Naive thymus-derived CD4-positive, alpha-beta T cell (primary cell): ENCODE measurements around the gene APOB. TPM values are rescaled to one million over a fixed set of nuclear protein-coding genes. Genes with fewer than 3 reads are reported as not detected.

Experiments
- ATAC-seq: fragments of 150-1000 bp; cut with Tn5 transposase; 2 replicates; pipeline ENCODE4 v1.10.0; 2021; ENCODE audit warnings: mild to moderate bottlenecking, moderate library complexity
- CTCF ChIA-PET: fragments of 350-600 bp; sonication (Branson Sonifier 250); formaldehyde crosslinking; loops from one replicate; lab custom pipeline; 2021; ENCODE audit warnings: antibody characterized with exemption; lab: Charles Lee
- POLR2A ChIA-PET: fragments of 350-600 bp; sonication (Branson Sonifier 250); formaldehyde crosslinking; loops from one replicate; lab custom pipeline; 2021; ENCODE audit warnings: antibody characterized with exemption, inconsistent platforms; lab: Charles Lee
- DNase-seq, 9 donors: peaks; one replicate each; pipeline versions ENCODE4 v3.0.0 to v3.0.0-alpha.2; 2020 to 2022; ENCODE audit warnings: mixed read lengths in 1 of 9
- H3K27ac ChIP-seq: one replicate; pipeline ENCODE4 v1.7.0; 2013; ENCODE audit warnings: mild to moderate bottlenecking, low read depth, low read length, moderate library complexity
- H3K27me3 ChIP-seq, 2 donors: one replicate each; pipeline ENCODE4 v1.7.0; 2013; ENCODE audit warnings: low read length in 2 of 2, mild to moderate bottlenecking in 2 of 2, moderate library complexity in 2 of 2; ENCODE audit not compliant: control insufficient read depth in 2 of 2, insufficient read depth in 2 of 2
- H3K36me3 ChIP-seq, 3 experiments: 1 replicate in 2 of 3; 2 replicates in 1 of 3; pipeline ENCODE4 v1.7.0; 2013; ENCODE audit warnings: low read length in 3 of 3, mild to moderate bottlenecking in 3 of 3, moderate library complexity in 1 of 3; ENCODE audit not compliant: insufficient read depth in 3 of 3, control insufficient read depth in 2 of 3
- H3K4me1 ChIP-seq, 2 donors: one replicate each; pipeline ENCODE4 v1.7.0; 2013; ENCODE audit warnings: low read length in 2 of 2, mild to moderate bottlenecking in 2 of 2, moderate library complexity in 1 of 2; ENCODE audit not compliant: control insufficient read depth in 2 of 2, insufficient read depth in 2 of 2
- H3K4me3 ChIP-seq: 2 replicates; pipeline ENCODE4 v1.7.0; 2013; ENCODE audit warnings: mild to moderate bottlenecking, low read length
- H3K9me3 ChIP-seq, 3 experiments: 1 replicate in 2 of 3; 2 replicates in 1 of 3; pipeline ENCODE4 v1.7.0; 2013; ENCODE audit warnings: low read length in 3 of 3; ENCODE audit not compliant: control insufficient read depth in 2 of 3
- H3K27ac Mint-ChIP-seq, 9 donors: one replicate each; pipeline ENCODE4 v1.8.0; 2020 to 2022; ENCODE audit warnings: mixed read lengths in 9 of 9, mild to moderate bottlenecking in 8 of 9, moderate library complexity in 5 of 9, inconsistent platforms in 2 of 9
- H3K27me3 Mint-ChIP-seq, 5 donors: one replicate each; pipeline ENCODE4 v1.8.0; 2021 to 2022; ENCODE audit warnings: mixed read lengths in 5 of 5, mild to moderate bottlenecking in 1 of 5
- H3K36me3 Mint-ChIP-seq, 5 donors: one replicate each; pipeline ENCODE4 v1.8.0; 2020 to 2022; ENCODE audit warnings: mixed read lengths in 5 of 5, mild to moderate bottlenecking in 3 of 5, inconsistent platforms in 1 of 5
- H3K4me1 Mint-ChIP-seq, 7 donors: one replicate each; pipeline ENCODE4 v1.8.0; 2020 to 2022; ENCODE audit warnings: mixed read lengths in 7 of 7, mild to moderate bottlenecking in 3 of 7, inconsistent platforms in 1 of 7
- H3K4me3 Mint-ChIP-seq, 10 donors: one replicate each; pipeline ENCODE4 v1.8.0; 2020 to 2022; ENCODE audit warnings: mild to moderate bottlenecking in 10 of 10, mixed read lengths in 10 of 10, moderate library complexity in 6 of 10, inconsistent platforms in 2 of 10
- H3K9me3 Mint-ChIP-seq, 11 donors: one replicate each; pipeline ENCODE4 v1.8.0; 2020 to 2022; ENCODE audit warnings: mixed read lengths in 11 of 11, mild to moderate bottlenecking in 4 of 11, inconsistent platforms in 1 of 11, moderate library complexity in 1 of 11
- intact Hi-C, 2 donors: fragments of 100-400 bp; cut with micrococcal nuclease; formaldehyde crosslinking; loops; one replicate each; pipeline ENCODE4 v1.15.1; 2023
- polyA plus RNA-seq, 2 donors: library from polyadenylated mRNA; unstranded; fragments of 300-500 nt; fragmentation: Illumina TruSeq; gene quantifications; one replicate each; pipeline ENCODE4 v1.2.3, GENCODE V29; 2021
- total RNA-seq, 6 experiments: library from RNA in 5 of 6; stranded (reverse) in 5 of 6; gene quantifications; 1 replicate in 5 of 6; 2 replicates in 1 of 6; pipeline ENCODE4 v1.2.3 and lab custom pipeline; 2021 to 2026

Gene APOB
- total and polyA plus RNA-seq, 7 experiments from 2014 or later, result not detected

DNA sequence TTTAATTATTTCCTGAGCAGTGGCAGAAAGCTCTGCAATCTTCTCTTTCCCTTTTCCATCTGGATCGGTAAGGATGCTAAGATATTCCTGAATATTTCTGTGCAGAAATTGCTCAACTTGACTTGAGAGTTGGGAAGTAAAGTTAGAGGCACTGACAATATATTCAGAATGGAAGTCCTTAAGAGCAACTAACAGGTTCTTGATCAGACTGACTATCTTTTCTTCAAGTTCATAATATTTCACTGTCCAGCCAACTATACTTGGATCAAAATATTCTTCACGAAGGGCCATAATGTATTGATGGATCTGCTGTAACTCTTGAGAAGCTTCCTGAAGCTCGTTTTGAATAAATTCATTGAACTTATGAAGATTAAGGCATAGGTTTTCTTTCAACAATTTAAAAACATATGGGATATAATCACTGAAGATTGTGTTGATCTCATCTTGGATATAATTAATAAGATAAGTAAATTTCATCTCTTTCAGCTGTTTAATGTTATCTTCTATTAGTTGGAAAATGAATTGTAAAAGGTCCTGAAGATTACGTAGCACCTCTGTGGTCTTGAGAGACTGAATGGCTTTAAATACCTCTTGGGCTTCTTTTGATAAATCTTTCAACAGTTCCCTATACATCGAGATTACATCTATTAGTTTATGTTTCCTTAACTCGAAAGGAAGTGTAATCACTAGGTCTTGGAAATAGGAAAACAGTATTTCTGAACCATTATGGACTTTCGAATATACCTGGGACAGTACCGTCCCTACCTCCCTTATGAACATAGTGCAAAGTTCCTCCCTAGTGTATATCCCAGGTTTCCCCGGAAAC, 41.7 kb downstream of the APOB start:
- peaks cover 0 to 1% (median 0%) of the 10 kb centered on the region in 11 donors for H3K9me3 Mint-ChIP-seq
- DNase-seq (no peak), ATAC-seq (no peak)
- H3K9me3 ChIP-seq, result no peaks in the 10 kb centered on the region
- H3K27me3 Mint-ChIP-seq, result peaks cover 0 to 21% (median 5%) of the 10 kb centered on the region in 5 donors
- H3K4me3 ChIP-seq, result no peak overlapping the region
- no peaks in the 10 kb centered on the region for H3K4me1 Mint-ChIP-seq
- intact Hi-C loops, result no loop called here
- ChIA-PET CTCF (no interaction called here), POLR2A (no interaction called here)
- no peak overlapping the region for H3K4me3 Mint-ChIP-seq
- H3K36me3 Mint-ChIP-seq, result no peaks in the 10 kb centered on the region
- H3K27ac ChIP-seq, result no peak overlapping the region
- H3K4me1 ChIP-seq, result no peaks in the 10 kb centered on the region
- no peaks in the 10 kb centered on the region for H3K27me3 ChIP-seq
- H3K36me3 ChIP-seq, result no peaks in the 10 kb centered on the region
- no peak overlapping the region for H3K27ac Mint-ChIP-seq

DNA sequence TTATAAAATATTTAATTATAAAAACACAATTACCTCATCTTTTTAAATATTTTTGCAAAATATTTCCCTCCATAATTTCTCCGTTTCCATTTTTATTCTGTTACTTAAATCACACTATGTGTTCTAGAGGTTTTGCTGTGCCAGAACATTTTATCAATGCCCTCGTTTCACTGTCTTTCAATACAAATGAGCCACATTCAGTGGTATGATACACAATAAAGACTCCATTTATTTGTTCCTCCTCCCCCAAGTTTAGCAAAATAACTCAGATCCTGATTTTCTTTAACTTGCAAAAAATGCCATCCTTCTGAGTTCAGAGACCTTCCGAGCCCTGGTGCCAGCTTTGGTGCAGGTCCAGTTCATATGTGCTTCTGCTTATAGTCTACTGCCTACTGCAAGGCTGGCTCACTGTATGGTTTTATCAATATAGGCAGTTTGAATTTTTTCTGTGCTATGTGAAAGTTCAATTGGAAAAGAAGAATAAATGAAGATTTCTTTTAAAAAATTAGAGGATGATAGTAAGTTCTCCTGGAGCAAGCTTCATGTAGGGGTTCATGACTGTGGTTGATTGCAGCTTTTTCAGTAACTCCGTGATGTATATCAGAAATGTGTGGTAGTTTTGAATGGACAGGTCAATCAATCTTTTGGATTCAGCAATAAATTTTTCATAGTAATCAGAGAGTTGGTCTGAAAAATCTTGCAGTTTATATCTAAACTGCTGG, 42.5 kb downstream of the APOB start:
- POLR2A ChIA-PET, result no interaction called here

DNA sequence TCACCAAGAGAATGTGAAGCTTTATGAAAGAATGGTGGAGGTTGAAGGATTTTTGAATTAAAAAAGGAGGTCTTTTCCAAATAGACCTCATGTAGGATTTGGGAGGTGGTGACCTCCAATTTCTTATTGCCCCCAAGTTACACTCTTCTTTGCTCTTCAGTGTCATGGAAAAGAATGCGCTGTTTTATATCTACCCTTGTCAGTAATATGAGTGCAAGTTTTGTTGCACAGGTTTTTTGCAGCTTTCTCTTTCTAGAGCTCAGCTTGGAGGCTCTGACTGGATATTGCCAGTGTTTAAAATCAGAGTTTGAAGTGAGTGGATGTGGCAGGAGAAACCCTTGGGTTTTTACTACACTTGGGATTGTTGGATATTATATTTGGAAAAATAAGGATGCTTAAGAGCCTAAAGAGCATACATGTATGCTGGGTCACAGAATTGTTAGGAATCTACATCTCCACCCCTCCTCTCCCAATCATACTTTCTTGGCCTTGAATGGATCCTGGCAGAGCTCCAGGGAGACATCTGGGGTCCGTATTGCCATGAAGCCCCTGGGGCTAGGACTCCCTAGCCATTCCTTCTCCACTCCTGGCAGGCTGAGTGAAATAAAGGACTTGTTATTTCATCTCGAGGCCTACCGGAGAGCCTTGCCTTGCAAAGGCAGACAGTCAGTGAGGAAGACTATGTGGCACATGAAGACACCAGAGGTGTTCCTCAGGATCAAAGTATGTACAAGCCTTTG, 43.8 kb downstream of the APOB start:
- H3K4me1 Mint-ChIP-seq, result no peaks in the 10 kb centered on the region
- no peak overlapping the region for H3K4me3 Mint-ChIP-seq
- H3K27ac ChIP-seq, result no peak overlapping the region
- H3K27me3 ChIP-seq, result no peaks in the 10 kb centered on the region
- ChIA-PET CTCF (no interaction called here), POLR2A (no interaction called here)
- no peak for ATAC-seq
- peaks cover 0 to 14% (median 3%) of the 10 kb centered on the region in 5 donors for H3K27me3 Mint-ChIP-seq
- no peak overlapping the region for H3K27ac Mint-ChIP-seq
- peaks cover 0 to 3% (median 0%) of the 10 kb centered on the region in 11 donors for H3K9me3 Mint-ChIP-seq
- no peaks in the 10 kb centered on the region for H3K4me1 ChIP-seq
- no peaks in the 10 kb centered on the region for H3K36me3 Mint-ChIP-seq
- DNase-seq, result no peak
- no peaks in the 10 kb centered on the region for H3K36me3 ChIP-seq
- no peaks in the 10 kb centered on the region for H3K9me3 ChIP-seq
- intact Hi-C loops, result no loop called here
- no peak overlapping the region for H3K4me3 ChIP-seq

More for the DNA sequence above, 42.5 kb downstream of the APOB start:
- no peak overlapping the region for H3K27ac ChIP-seq
- no peaks in the 10 kb centered on the region for H3K4me1 Mint-ChIP-seq
- H3K27me3 Mint-ChIP-seq, result peaks cover 0 to 15% (median 5%) of the 10 kb centered on the region in 5 donors
- ATAC-seq (no peak), DNase-seq (no peak)
- no peaks in the 10 kb centered on the region for H3K9me3 ChIP-seq
- H3K4me1 ChIP-seq, result no peaks in the 10 kb centered on the region
- H3K36me3 Mint-ChIP-seq, result no peaks in the 10 kb centered on the region
- no peaks in the 10 kb centered on the region for H3K36me3 ChIP-seq
- intact Hi-C loops, result no loop called here
- CTCF ChIA-PET, result no interaction called here
- H3K4me3 ChIP-seq, result no peak overlapping the region
- H3K4me3 Mint-ChIP-seq, result no peak overlapping the region
- peaks cover 0 to 1% (median 0%) of the 10 kb centered on the region in 11 donors for H3K9me3 Mint-ChIP-seq
- no peak overlapping the region for H3K27ac Mint-ChIP-seq
- no peaks in the 10 kb centered on the region for H3K27me3 ChIP-seq

DNA sequence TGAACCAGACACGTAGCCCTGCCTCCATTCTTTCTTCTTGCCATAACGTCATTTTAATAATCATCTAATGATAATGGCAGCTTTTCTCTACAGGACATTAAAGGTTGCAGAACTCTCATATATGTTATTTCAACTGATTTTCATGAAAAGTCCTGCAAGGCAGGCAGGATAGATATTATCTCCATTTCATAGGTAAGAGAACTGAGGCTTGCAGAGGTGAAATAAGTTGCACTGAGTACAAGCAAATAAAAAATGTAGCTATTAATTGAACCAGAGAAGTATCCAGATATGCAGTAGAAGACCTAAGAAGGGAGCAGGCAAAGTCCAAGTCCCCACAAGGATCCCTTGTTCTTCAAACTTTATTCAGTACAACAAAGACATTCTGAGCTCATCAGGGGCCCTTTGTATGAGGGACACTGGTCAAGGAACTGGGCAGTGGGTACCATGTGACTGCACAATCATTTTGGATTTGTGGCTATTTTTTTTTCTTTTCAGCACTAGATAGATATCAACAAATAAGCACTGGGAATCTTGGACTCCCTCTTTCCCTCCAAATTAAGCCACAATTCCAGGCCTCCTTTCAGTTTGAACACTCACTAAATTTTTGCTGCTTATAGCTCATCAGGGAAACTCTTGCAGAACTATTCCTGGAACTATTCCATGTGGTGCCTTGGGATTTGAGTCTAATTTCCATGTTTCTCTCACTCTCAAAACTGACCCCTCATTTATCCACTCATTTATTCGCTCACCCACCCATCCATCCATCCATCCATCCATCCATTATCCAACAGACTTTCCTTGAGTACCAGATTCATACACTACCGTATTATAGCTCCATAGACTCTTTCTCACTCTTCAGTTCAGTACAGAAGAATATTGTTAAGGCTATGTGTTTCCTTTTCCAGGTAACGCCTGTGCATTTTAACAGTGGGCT, 44.6 kb downstream of the APOB start:
- Histone ChIP-seq H3K9me3 (no peaks in the 10 kb centered on the region), H3K27me3 (no peaks in the 10 kb centered on the region), H3K27ac (no peak overlapping the region), H3K4me3 (no peak overlapping the region), H3K4me1 (no peaks in the 10 kb centered on the region), H3K36me3 (no peaks in the 10 kb centered on the region)
- CTCF ChIA-PET, result no interaction called here
- DNase-seq (no peak), ATAC-seq (no peak)
- H3K36me3 Mint-ChIP-seq, result no peaks in the 10 kb centered on the region
- intact Hi-C loops, result no loop called here
- H3K27ac Mint-ChIP-seq, result no peak overlapping the region
- peaks cover 0 to 12% (median 0%) of the 10 kb centered on the region in 5 donors for H3K27me3 Mint-ChIP-seq
- H3K9me3 Mint-ChIP-seq, result peaks cover 0 to 3% (median 0%) of the 10 kb centered on the region in 11 donors
- no peak overlapping the region for H3K4me3 Mint-ChIP-seq
- POLR2A ChIA-PET, result no interaction called here
- no peaks in the 10 kb centered on the region for H3K4me1 Mint-ChIP-seq

DNA sequence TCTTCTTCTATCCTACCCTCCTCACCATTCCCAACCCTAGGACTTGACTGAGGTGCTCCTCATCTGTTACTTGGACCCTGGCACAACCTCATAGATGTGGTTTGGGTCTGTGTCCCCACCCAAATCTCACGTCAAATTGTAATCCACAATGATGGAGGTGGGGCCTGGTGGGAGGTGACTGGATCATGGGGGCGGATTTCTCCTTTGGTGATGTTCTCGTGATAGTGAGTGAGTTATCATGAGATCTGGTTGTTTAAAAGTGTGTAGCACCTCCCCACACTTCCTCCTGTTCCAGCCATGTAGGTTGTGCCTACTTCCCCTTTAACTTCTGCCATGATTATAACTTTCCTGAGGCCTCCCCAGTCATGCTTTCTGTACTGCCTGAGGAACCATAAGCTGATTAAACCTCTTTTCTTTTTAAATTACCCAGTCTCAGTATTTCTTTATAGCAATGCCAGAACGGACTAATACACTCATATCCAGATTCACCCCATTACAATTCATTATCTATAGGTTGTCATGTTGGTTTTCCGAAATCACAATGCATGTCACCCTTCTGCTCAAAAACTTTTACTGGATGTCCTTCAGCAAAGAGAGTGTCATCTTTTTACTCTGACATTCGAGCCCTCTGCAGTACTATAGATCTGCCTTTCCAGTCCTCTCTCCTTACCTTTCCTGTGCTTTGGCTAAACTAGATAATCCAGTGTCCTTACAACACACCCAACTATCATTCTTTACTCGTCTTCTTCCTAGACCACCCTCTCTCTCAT, 45.7 kb downstream of the APOB start:
- H3K27me3 ChIP-seq, result no peaks in the 10 kb centered on the region
- Mint-ChIP-seq H3K36me3 (no peaks in the 10 kb centered on the region), H3K9me3 (peaks cover 0 to 3% (median 0%) of the 10 kb centered on the region in 11 donors), H3K4me1 (no peaks in the 10 kb centered on the region), H3K27ac (no peak overlapping the region), H3K4me3 (no peak overlapping the region), H3K27me3 (peaks cover 0 to 9% (median 0%) of the 10 kb centered on the region in 5 donors)
- CTCF ChIA-PET, result no interaction called here
- H3K27ac ChIP-seq, result no peak overlapping the region
- intact Hi-C loops, result no loop called here
- DNase-seq (no peak), ATAC-seq (no peak)
- no peak overlapping the region for H3K4me3 ChIP-seq
- H3K36me3 ChIP-seq, result no peaks in the 10 kb centered on the region
- no peaks in the 10 kb centered on the region for H3K4me1 ChIP-seq
- POLR2A ChIA-PET, result no interaction called here
- H3K9me3 ChIP-seq, result no peaks in the 10 kb centered on the region
